SKM-1 (cell line): ENCODE data around the gene MYO15B.
A peak's percentile ranks its signal among the peaks of the same experiment; 100 is the strongest.

Experiments
- DNase-seq: peaks from one replicate; lab custom pipeline; 2025; ENCODE audit not compliant: unreplicated experiment; lab: John Stamatoyannopoulos, UW

MYO15B gene

GRCh38 chr17:75601057-75601987 is 13.7 kb downstream of the MYO15B start:
- DNase-seq = peak; percentile 64

- no peak for DNase-seq
Measured at GRCh38 chr17:75602644-75603043, 15.0 kb downstream of the MYO15B start.

- DNase-seq = no peak
Measured at GRCh38 chr17:75603123-75603522, 15.5 kb downstream of the MYO15B start.

GRCh38 chr17:75604034-75604695 is 16.6 kb downstream of the MYO15B start:
- no peak for DNase-seq

DNA sequence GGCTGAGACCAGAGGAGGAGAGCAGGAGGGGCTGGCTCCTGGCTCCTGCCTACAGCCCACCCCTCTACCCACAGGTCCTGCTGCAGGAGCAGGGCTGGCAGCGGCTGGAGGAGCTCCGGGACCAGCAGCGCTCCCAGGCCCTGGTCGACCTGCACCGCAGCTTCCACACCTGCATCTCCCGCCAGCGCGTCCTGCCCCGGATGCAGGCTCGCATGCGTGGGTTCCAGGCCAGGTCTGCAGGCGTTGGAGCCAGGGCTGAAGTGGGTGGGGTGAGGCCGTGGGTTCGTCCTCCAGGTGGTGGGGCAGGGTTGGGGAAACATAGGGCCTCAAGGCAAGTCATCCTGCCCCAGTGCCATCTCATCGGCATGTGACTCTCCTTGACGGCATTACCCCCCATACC is 18.2 kb downstream of the MYO15B start:
- no peak for DNase-seq

GRCh38 chr17:75607086-75607485 is 19.5 kb downstream of the MYO15B start:
- no peak for DNase-seq

DNA sequence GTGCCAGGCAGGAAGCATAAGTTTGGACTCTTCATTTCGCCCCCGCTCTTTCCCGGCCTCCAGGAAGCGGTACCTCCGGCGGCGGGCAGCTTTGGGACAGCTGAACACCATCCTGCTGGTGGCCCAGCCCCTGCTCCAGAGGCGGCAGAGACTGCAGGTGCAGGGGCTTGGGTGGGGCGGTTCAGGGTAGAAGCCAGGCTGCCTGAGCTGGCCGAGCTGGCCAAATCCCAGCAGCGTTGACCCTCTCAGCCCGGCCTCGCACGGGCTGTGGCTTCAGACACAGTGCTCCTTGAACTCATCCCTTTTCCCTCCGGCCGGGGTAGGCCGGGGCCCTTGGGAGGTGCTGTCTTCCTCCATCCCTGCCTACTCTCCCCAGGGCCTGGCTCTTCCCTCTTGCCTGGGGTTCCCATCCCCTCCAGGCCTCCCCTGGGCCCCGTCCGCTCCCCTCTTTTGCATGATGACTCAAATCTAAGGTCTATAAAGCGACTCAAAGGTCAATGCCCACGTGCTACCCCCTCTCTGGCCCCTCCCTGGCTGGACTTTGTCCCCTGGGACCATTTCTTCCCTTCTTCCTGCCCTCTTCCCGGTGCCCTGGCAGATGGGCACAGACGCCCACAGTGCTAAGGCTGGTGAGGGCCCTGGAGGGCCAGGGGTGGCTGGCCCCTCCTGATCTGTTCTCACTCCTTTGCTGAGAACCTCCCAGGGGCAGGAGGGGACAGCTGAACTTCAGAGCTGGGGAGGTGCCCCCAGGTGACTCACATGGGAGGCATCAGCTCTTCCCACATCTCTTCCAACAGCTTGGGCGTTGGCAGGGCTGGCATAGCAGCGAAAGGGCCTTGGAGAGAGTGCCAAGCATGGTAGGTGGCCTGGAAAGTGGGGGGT is 22.7 kb downstream of the MYO15B start:
- DNase-seq = no peak

DNA sequence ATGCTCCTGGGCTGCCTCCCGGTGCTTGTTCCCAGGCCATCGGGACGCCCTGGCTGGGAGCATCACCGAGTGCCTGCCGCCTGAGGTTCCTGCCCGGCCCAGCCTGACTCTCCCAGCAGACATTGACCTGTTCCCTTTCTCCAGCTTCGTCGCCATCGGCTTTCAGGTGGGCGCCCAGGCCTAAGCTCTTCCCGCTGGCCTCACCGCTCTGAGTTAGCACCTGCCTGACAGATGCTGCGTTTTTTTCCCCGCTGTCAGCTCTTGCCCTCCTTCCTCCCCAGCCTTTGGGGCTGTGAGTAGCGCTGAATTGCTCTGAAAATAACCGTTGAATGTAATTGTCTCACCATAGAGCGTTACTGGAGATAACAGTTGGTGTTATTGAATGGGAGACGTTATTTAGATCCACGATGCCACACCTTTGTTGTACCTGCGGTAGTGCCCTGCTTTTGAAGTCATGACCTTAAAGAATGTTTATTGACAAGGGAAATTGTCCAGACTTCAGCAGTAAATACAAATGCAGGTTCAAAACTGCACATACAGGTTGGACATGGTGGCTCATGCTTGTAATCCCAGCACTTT is 24.3 kb downstream of the MYO15B start:
- no peak for DNase-seq

- DNase-seq = no peak
Measured at GRCh38 chr17:75612906-75613626, 25.5 kb downstream of the MYO15B start.

DNA sequence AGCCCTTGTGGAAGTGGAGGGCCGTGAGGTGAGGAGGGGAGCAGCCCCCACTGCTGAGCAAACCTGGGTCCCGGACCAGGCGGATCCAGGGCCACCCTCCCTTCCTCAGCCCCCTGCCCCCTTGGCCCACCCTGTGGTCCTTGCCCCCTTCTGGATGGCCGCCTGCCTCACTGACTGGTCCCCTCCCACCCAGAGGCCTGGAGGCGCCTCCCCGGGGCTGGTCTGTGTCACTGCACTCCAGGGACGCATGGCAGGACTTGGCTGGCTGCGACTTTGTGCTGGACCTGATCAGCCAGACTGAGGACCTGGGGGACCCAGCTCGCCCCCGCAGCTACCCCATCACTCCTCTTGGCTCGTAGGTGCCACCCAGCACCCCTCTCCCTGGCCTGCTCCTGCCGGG is 26.4 kb downstream of the MYO15B start:
- no peak for DNase-seq

DNA sequence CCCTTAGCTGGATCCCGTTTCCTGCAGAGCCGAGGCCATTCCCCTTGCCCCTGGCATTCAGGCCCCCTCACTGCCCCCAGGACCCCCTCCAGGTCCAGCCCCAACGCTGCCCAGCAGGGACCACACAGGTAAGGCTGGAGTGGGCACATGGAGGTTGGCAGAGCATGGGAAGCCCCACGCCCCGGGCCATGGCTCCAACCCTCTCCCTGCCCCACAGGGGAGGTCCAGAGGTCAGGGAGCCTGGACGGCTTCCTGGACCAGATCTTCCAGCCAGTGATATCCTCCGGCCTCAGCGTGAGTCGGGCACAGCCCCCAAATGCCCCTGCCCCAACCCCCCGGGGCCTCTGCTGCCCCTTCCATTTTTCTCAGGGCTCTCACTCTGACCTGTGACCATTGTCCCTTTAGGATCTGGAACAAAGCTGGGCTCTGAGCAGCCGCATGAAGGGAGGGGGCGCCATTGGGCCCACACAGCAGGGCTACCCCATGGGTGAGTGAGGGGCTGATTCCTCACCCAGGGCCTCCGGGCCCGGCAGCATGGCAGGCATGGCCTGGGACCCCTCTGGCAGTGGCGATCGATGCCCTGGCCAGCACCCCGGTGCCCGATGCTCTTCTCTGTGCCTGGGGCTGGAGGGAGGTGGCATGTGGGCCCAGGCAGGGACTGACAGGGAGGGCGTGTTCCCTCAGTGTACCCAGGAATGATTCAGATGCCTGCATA is 27.1 kb downstream of the MYO15B start:
- no peak for DNase-seq

DNA sequence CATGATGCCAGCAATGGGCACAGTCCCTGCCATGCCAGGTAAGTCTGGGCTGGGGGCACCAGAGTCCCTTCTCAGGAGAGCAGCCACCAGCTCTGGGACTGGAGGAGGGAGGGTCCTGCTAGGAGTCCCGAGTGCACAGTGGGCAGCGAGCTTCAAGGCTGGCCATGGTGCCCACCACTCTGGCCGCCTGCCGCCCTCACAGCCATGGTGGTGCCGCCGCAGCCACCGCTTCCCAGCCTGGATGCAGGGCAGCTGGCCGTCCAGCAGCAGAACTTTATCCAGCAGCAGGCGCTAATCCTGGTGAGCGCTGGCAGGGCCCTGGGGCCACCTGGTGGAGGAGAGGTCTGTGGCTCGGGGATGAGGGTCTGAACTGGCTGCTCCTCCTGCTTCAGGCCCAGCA is 27.7 kb downstream of the MYO15B start:
- DNase-seq = no peak

GRCh38 chr17:75616521-75617122 is 29.0 kb downstream of the MYO15B start:
- no peak for DNase-seq

- DNase-seq = no peak
Measured at GRCh38 chr17:75617218-75617617, 29.6 kb downstream of the MYO15B start.

- DNase-seq = no peak
Measured at GRCh38 chr17:75617675-75618074, 30.1 kb downstream of the MYO15B start.

- DNase-seq = peak; percentile 1
Measured at GRCh38 chr17:75619506-75620431, 32.2 kb downstream of the MYO15B start.

GRCh38 chr17:75621489-75621888 is 33.9 kb downstream of the MYO15B start:
- DNase-seq = no peak

GRCh38 chr17:75622076-75622475 is 34.5 kb downstream of the MYO15B start:
- DNase-seq = no peak
